Sigmoid colon (tissue), 7 donors: ENCODE measurements around the gene DRD2. TPM values are rescaled to one million over a fixed set of nuclear protein-coding genes. Genes with fewer than 3 reads are reported as not detected.

Experiments used
- DNase-seq: peaks from one replicate; pipeline ENCODE4 v3.0.0-alpha.2; 2019
- H3K27ac ChIP-seq, 4 donors: fragments of 200-600 bp; sonication (generic); one replicate each; pipeline ENCODE4 v1.5.1; 2016 to 2019; ENCODE audit warnings: mild to moderate bottlenecking in 1 of 4
- H3K27me3 ChIP-seq, 3 donors: fragments of 200-600 bp; sonication (generic); one replicate each; pipeline ENCODE4 v1.5.1; 2019; ENCODE audit warnings: mild to moderate bottlenecking in 1 of 3
- H3K36me3 ChIP-seq, 4 donors: fragments of 200-600 bp; sonication (generic); one replicate each; pipeline ENCODE4 v1.5.1; 2016 to 2019
- H3K4me1 ChIP-seq, 4 donors: fragments of 200-600 bp; sonication (generic); one replicate each; pipeline ENCODE4 v1.5.1; 2017 to 2019
- H3K4me3 ChIP-seq, 4 donors: fragments of 200-600 bp; sonication (generic); one replicate each; pipeline ENCODE4 v1.5.1; 2017 to 2019; ENCODE audit warnings: mild to moderate bottlenecking in 2 of 4, moderate library complexity in 1 of 4
- H3K9me3 ChIP-seq, 4 donors: fragments of 200-600 bp in 3 of 4; sonication (generic) in 3 of 4; one replicate each; pipeline versions ENCODE4 v1.5.1 to v1.6.1; 2013 to 2019
- EP300 ChIP-seq, 4 donors: sonication (generic); formaldehyde crosslinking; IDR thresholded peaks; one replicate each; pipeline ENCODE4 v1.6.1; 2017; ENCODE audit warnings: antibody characterized with exemption in 4 of 4
- POLR2A ChIP-seq, 2 donors: fragments of 450-650 bp; IDR thresholded peaks; one replicate each; pipeline ENCODE4 v1.6.1; 2016; ENCODE audit warnings: antibody characterized with exemption in 2 of 2, mild to moderate bottlenecking in 2 of 2, moderate library complexity in 2 of 2
- POLR2AphosphoS5 ChIP-seq, 4 donors: sonication (generic); formaldehyde crosslinking; IDR thresholded peaks; one replicate each; pipeline ENCODE4 v1.6.1; 2017; ENCODE audit warnings: antibody characterized with exemption in 4 of 4
- WGBS, 2 donors: extraction: QIAGEN DNeasy Blood & Tissue Kit; methylation state at CpG; one replicate each; pipeline ENCODE4 v1.1.7; 2013; 5-methylcytosine and 5-hydroxymethylcytosine counted together
- intact Hi-C: fragments of 100-400 bp; cut with DNase I; formaldehyde crosslinking; loops from one replicate; pipeline ENCODE4 v1.15.1; 2023
- polyA plus RNA-seq, 3 donors: library from polyadenylated mRNA; stranded (reverse); fragments of 200-250 nt; gene quantifications; one replicate each; pipeline ENCODE4 v1.2.3, GENCODE V29; 2013
- total RNA-seq, 4 donors: library from RNA; depleted of rRNA; stranded (reverse); fragments of >200 nt; gene quantifications; one replicate each; pipeline ENCODE4 v1.1.0, GENCODE V29; 2016
- TF ChIP-seq, protein P1 (sequence below), 4 experiments: fragments of 450-650 bp in 3 of 4; fragments of 200-600 bp in 1 of 4; IDR thresholded peaks; one replicate each; pipeline ENCODE4 v1.5.1; 2016 to 2019; ENCODE audit warnings: antibody characterized with exemption in 4 of 4, mild to moderate bottlenecking in 3 of 4, moderate library complexity in 2 of 4
- donor health status: healthy with polysubstance abuse.
- donor health status: Bipolar disorder and iron deficiency.
- donor health status: healthy.

Gene DRD2
- total and polyA plus RNA-seq, 7 donors, result 0.19 to 1.2 (median 0.66) TPM; not detected in 2

DNA sequence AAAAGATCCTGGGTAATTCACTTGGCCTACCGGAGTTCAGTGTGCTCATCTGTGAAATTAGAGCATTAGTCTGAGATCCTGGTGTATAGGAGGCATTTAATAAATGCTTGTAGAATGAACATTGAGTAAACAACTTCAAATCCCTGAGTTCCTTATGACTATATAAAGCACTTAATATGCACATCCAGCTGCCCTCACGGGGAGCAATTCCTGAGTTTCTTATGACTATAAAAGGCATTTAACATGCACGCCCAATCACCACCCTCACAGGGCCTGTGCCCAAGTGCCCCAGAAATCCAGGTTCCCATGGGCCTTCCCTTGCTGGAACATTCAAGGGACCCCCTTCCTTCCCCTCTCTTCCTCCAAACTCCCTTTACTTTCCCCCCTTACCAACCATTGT lies 13.6 kb downstream of the DRD2 start:
- no peaks in the 10 kb centered on the region for H3K27me3 ChIP-seq
- no peaks in the 10 kb centered on the region for H3K4me1 ChIP-seq
- DNase-seq, result no peak

DNA sequence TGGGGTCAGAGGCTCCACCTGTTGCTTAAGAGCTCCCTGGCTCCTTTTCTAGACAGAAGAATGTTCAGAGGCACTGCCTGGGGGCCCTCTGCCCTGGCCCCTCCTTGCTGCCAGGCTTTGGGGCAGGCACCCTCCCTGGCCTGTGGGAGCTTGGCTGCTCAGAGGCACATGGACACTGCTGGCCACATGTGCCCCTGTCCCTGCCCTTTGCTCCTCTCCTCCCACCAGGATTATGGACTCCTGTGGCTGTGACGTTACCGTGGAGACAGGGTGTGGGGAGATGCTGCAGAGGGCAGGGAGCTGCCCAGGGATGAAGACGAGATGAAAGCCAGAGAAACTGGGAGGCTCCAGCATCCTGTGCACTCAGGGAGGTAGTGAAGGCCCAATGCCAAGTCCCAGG lies 14.7 kb downstream of the DRD2 start:
- no peak overlapping the region for H3K27ac ChIP-seq
- no peak overlapping the region for H3K4me3 ChIP-seq
- TF ChIP-seq POLR2AphosphoS5 (IDR thresholded peaks at IDR 0.05) (no peak), POLR2A (IDR thresholded peaks at IDR 0.05) (no peak)
- TF ChIP-seq, protein P1, sequence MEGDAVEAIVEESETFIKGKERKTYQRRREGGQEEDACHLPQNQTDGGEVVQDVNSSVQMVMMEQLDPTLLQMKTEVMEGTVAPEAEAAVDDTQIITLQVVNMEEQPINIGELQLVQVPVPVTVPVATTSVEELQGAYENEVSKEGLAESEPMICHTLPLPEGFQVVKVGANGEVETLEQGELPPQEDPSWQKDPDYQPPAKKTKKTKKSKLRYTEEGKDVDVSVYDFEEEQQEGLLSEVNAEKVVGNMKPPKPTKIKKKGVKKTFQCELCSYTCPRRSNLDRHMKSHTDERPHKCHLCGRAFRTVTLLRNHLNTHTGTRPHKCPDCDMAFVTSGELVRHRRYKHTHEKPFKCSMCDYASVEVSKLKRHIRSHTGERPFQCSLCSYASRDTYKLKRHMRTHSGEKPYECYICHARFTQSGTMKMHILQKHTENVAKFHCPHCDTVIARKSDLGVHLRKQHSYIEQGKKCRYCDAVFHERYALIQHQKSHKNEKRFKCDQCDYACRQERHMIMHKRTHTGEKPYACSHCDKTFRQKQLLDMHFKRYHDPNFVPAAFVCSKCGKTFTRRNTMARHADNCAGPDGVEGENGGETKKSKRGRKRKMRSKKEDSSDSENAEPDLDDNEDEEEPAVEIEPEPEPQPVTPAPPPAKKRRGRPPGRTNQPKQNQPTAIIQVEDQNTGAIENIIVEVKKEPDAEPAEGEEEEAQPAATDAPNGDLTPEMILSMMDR (IDR thresholded peaks at IDR 0.05), result no peak
- intact Hi-C loops, result no loop called here
- 45 to 66% methylated on average over 3 of the region's 3 CpGs for WGBS, 2 donors
- no peaks in the 10 kb centered on the region for H3K27me3 ChIP-seq
- no peaks in the 10 kb centered on the region for H3K36me3 ChIP-seq
- DNase-seq, result no peak
- no peaks in the 10 kb centered on the region for H3K4me1 ChIP-seq
- no peaks in the 10 kb centered on the region for H3K9me3 ChIP-seq

More for the DNA sequence above, 13.6 kb downstream of the DRD2 start:
- intact Hi-C loops, result no loop called here
- Histone ChIP-seq H3K27ac (no peak overlapping the region), H3K9me3 (no peaks in the 10 kb centered on the region), H3K4me3 (no peak overlapping the region), H3K36me3 (no peaks in the 10 kb centered on the region)
- WGBS, 2 donors, result 59 to 69% methylated on average over 3 of the region's 3 CpGs
- TF ChIP-seq POLR2AphosphoS5 (IDR thresholded peaks at IDR 0.05), result no peak
- TF ChIP-seq POLR2A (IDR thresholded peaks at IDR 0.05), result no peak
- TF ChIP-seq, protein P1 (IDR thresholded peaks at IDR 0.05), result no peak
- no peak for TF ChIP-seq EP300 (IDR thresholded peaks at IDR 0.05)

DNA sequence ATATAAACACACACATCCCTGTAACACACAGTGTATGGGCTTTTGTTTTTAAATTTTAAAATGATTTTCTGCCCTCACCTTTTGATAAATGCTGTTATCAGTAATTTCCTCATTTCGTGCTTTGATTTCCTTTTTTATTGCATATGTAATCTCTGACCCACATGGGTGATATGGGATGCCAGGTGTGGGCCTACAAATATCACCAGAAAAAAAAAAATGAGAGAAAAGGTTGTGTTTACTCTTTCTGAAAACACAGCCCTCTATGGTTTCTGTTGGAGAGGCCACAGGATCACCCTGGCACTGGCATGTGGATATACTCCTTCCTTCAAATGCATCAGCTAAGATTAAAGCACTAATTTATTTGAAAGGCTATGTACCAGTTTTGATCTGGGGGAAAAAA lies 17.0 kb downstream of the DRD2 start:
- no peak overlapping the region for H3K27ac ChIP-seq
- no peak overlapping the region for H3K4me3 ChIP-seq
- H3K9me3 ChIP-seq, result no peaks in the 10 kb centered on the region
- intact Hi-C loops, result no loop called here
- WGBS, 2 donors, result 14 to 49% methylated on average over 1 of the region's 1 CpG
- no peaks in the 10 kb centered on the region for H3K27me3 ChIP-seq
- DNase-seq, result no peak
- TF ChIP-seq POLR2A (IDR thresholded peaks at IDR 0.05) (no peak), EP300 (IDR thresholded peaks at IDR 0.05) (no peak), POLR2AphosphoS5 (IDR thresholded peaks at IDR 0.05) (no peak)
- TF ChIP-seq, protein P1 (IDR thresholded peaks at IDR 0.05), result no peak
- no peaks in the 10 kb centered on the region for H3K36me3 ChIP-seq
- H3K4me1 ChIP-seq, result no peaks in the 10 kb centered on the region

DNA sequence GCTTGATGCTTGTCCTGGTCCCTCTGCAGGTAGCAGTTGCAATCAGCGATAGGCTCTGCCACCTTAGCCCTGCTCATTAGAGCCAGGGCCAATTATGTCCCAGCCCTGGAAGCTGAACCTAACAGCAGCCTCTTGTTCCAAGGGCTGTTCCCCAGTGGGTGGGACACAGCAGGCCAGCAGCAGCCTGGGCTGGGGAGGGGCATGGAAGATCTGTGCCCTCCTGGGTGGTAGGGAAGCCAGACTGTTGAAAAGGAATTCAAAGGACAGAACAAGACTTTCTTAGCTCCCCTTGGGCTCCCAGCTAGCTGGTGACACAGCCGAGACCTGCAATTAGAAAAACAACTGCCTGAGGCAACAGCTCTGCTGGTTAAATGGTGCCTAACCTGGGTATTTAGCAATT lies 17.4 kb downstream of the DRD2 start:
- H3K4me3 ChIP-seq, result no peak overlapping the region
- DNase-seq, result no peak
- H3K9me3 ChIP-seq, result no peaks in the 10 kb centered on the region
- no peak for TF ChIP-seq EP300 (IDR thresholded peaks at IDR 0.05)
- no peak for TF ChIP-seq POLR2AphosphoS5 (IDR thresholded peaks at IDR 0.05)
- TF ChIP-seq POLR2A (IDR thresholded peaks at IDR 0.05), result no peak
- TF ChIP-seq, protein P1 (IDR thresholded peaks at IDR 0.05), result no peak
- intact Hi-C loops, result no loop called here
- H3K27me3 ChIP-seq, result no peaks in the 10 kb centered on the region
- WGBS, 2 donors, result 7 to 34% methylated on average over 2 of the region's 2 CpGs
- H3K36me3 ChIP-seq, result no peaks in the 10 kb centered on the region
- no peak overlapping the region for H3K27ac ChIP-seq
- H3K4me1 ChIP-seq, result no peaks in the 10 kb centered on the region

DNA sequence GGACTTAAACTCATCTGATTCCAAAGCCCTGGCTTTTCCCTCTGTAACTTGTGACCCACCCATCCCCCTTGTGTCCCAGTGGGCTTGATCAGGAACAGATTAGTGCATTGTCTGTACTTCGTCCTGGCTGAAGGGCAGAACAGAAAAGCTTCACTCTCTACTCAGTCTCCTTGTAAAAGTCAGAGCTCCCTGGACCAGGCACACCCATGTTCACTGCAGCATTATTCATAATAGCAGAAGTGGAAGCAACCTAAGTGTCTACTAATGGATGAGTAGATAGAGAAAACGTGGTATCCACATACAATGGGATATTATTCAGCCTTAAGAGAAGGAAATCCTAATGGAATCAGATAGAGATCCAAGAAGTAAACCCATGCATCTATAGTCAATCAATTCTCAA lies 20.7 kb downstream of the DRD2 start:
- H3K27ac ChIP-seq, result no peak overlapping the region
- no peaks in the 10 kb centered on the region for H3K9me3 ChIP-seq
- intact Hi-C loops, result no loop called here
- TF ChIP-seq POLR2AphosphoS5 (IDR thresholded peaks at IDR 0.05), result no peak
- no peak for TF ChIP-seq EP300 (IDR thresholded peaks at IDR 0.05)
- TF ChIP-seq POLR2A (IDR thresholded peaks at IDR 0.05), result no peak
- TF ChIP-seq, protein P1 (IDR thresholded peaks at IDR 0.05), result no peak
- DNase-seq, result no peak
- 61 to 68% methylated on average over 2 of the region's 2 CpGs for WGBS, 2 donors
- H3K36me3 ChIP-seq, result no peaks in the 10 kb centered on the region
- no peaks in the 10 kb centered on the region for H3K27me3 ChIP-seq
- no peak overlapping the region for H3K4me3 ChIP-seq
- H3K4me1 ChIP-seq, result no peaks in the 10 kb centered on the region
